ENCODE data around the gene CCDC43.

DNA sequence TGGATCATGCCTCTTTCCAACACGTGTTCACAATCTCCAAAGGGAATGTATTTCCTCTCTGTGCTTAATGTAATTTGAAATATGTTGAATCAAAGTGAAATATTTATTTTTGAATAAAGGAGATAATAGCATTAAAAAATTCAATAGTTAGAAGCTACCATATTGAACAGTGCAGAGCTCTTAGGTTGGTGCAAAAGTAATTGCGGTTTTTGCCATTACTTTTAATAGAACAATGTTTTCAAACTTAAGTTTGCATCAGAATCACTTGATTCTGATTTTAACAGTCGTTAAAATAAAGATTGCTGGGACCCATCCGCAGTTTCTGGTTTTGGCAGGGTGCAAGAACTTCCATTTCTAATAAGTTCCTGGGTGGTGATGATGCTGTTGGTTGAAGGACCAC lies 43.3 kb downstream of the CCDC43 start:
- TF ChIP-seq POLR2A (IDR thresholded peaks at IDR 0.05) = no peak
- TF ChIP-seq, protein P1, sequence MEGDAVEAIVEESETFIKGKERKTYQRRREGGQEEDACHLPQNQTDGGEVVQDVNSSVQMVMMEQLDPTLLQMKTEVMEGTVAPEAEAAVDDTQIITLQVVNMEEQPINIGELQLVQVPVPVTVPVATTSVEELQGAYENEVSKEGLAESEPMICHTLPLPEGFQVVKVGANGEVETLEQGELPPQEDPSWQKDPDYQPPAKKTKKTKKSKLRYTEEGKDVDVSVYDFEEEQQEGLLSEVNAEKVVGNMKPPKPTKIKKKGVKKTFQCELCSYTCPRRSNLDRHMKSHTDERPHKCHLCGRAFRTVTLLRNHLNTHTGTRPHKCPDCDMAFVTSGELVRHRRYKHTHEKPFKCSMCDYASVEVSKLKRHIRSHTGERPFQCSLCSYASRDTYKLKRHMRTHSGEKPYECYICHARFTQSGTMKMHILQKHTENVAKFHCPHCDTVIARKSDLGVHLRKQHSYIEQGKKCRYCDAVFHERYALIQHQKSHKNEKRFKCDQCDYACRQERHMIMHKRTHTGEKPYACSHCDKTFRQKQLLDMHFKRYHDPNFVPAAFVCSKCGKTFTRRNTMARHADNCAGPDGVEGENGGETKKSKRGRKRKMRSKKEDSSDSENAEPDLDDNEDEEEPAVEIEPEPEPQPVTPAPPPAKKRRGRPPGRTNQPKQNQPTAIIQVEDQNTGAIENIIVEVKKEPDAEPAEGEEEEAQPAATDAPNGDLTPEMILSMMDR (IDR thresholded peaks at IDR 0.05) = no peak

All from heart left ventricle (tissue), 13 donors.